ENCODE measurements around the gene PANK1. TPM values are rescaled to one million over a fixed set of nuclear protein-coding genes. Genes with fewer than 3 reads are reported as not detected.

PANK1 gene
- total RNA-seq, 2 donors from 2014 or later, result 1.6 to 5.3 TPM

GRCh38 chr10:89600041-89600440, 45.0 kb downstream of the PANK1 start:
- no peaks in the 10 kb centered on the region for H3K27me3 Mint-ChIP-seq (ENCODE audit: low read depth)
- H3K4me3 Mint-ChIP-seq, result no peak overlapping the region
- ATAC-seq (replicated peaks in 1 of 2) (no peak), DNase-seq (no peak)
- H3K4me1 Mint-ChIP-seq (ENCODE audit: low read depth), result no peaks in the 10 kb centered on the region
- H3K36me3 Mint-ChIP-seq (ENCODE audit: insufficient read depth in 2 of 2), result no peaks in the 10 kb centered on the region
- no peak overlapping the region for H3K27ac Mint-ChIP-seq
- no peaks in the 10 kb centered on the region for H3K9me3 Mint-ChIP-seq

GRCh38 chr10:89593043-89593442, 52.0 kb downstream of the PANK1 start:
- H3K36me3 Mint-ChIP-seq (ENCODE audit: insufficient read depth in 2 of 2), result no peaks in the 10 kb centered on the region
- ATAC-seq (replicated peaks in 1 of 2), result no peak
- no peak overlapping the region for H3K27ac Mint-ChIP-seq
- H3K27me3 Mint-ChIP-seq (ENCODE audit: low read depth), result no peaks in the 10 kb centered on the region
- no peaks in the 10 kb centered on the region for H3K9me3 Mint-ChIP-seq
- H3K4me3 Mint-ChIP-seq, result no peak overlapping the region
- no peak for DNase-seq
- no peaks in the 10 kb centered on the region for H3K4me1 Mint-ChIP-seq (ENCODE audit: low read depth)

- H3K9me3 Mint-ChIP-seq, result no peaks in the 10 kb centered on the region
- ATAC-seq (replicated peaks in 1 of 2) (no peak), DNase-seq (no peak)
- no peaks in the 10 kb centered on the region for H3K4me1 Mint-ChIP-seq (ENCODE audit: low read depth)
- no peaks in the 10 kb centered on the region for H3K27me3 Mint-ChIP-seq (ENCODE audit: low read depth)
- H3K27ac Mint-ChIP-seq, result no peak overlapping the region
- no peaks in the 10 kb centered on the region for H3K36me3 Mint-ChIP-seq (ENCODE audit: insufficient read depth in 2 of 2)
- no peak overlapping the region for H3K4me3 Mint-ChIP-seq
Measured at GRCh38 chr10:89592539-89592938, 52.5 kb downstream of the PANK1 start.

GRCh38 chr10:89591796-89592271, 53.2 kb downstream of the PANK1 start:
- H3K4me1 Mint-ChIP-seq (ENCODE audit: low read depth), result no peaks in the 10 kb centered on the region
- ATAC-seq (replicated peaks in 1 of 2) (no peak), DNase-seq (no peak)
- no peaks in the 10 kb centered on the region for H3K36me3 Mint-ChIP-seq (ENCODE audit: insufficient read depth in 2 of 2)
- no peak overlapping the region for H3K4me3 Mint-ChIP-seq
- H3K27ac Mint-ChIP-seq, result no peak overlapping the region
- no peaks in the 10 kb centered on the region for H3K27me3 Mint-ChIP-seq (ENCODE audit: low read depth)
- H3K9me3 Mint-ChIP-seq, result no peaks in the 10 kb centered on the region

- ATAC-seq (replicated peaks in 1 of 2), result no peak
- H3K4me3 Mint-ChIP-seq, result no peak overlapping the region
- no peak for DNase-seq
- H3K4me1 Mint-ChIP-seq (ENCODE audit: low read depth), result no peaks in the 10 kb centered on the region
- H3K36me3 Mint-ChIP-seq (ENCODE audit: insufficient read depth in 2 of 2), result no peaks in the 10 kb centered on the region
- H3K27ac Mint-ChIP-seq, result no peak overlapping the region
- no peaks in the 10 kb centered on the region for H3K9me3 Mint-ChIP-seq
- no peaks in the 10 kb centered on the region for H3K27me3 Mint-ChIP-seq (ENCODE audit: low read depth)
Measured at GRCh38 chr10:89591111-89591795, 53.8 kb downstream of the PANK1 start.

GRCh38 chr10:89590326-89590725, 54.7 kb downstream of the PANK1 start:
- Mint-ChIP-seq H3K27me3 (ENCODE audit: low read depth) (no peaks in the 10 kb centered on the region), H3K4me3 (no peak overlapping the region), H3K36me3 (ENCODE audit: insufficient read depth in 2 of 2) (no peaks in the 10 kb centered on the region), H3K27ac (no peak overlapping the region), H3K4me1 (ENCODE audit: low read depth) (no peaks in the 10 kb centered on the region), H3K9me3 (no peaks in the 10 kb centered on the region)
- ATAC-seq (replicated peaks in 1 of 2) (no peak), DNase-seq (no peak)

- DNase-seq, result no peak
- Mint-ChIP-seq H3K9me3 (no peaks in the 10 kb centered on the region), H3K27me3 (ENCODE audit: low read depth) (no peaks in the 10 kb centered on the region), H3K4me3 (no peak overlapping the region), H3K4me1 (ENCODE audit: low read depth) (no peaks in the 10 kb centered on the region), H3K27ac (no peak overlapping the region), H3K36me3 (ENCODE audit: insufficient read depth in 2 of 2) (no peaks in the 10 kb centered on the region)
- no peak for ATAC-seq (replicated peaks in 1 of 2)
Measured at GRCh38 chr10:89589101-89589720, 55.8 kb downstream of the PANK1 start.

GRCh38 chr10:89588671-89589070, 56.4 kb downstream of the PANK1 start:
- Mint-ChIP-seq H3K9me3 (no peaks in the 10 kb centered on the region), H3K36me3 (ENCODE audit: insufficient read depth in 2 of 2) (no peaks in the 10 kb centered on the region), H3K4me1 (ENCODE audit: low read depth) (no peaks in the 10 kb centered on the region), H3K27me3 (ENCODE audit: low read depth) (no peaks in the 10 kb centered on the region), H3K4me3 (no peak overlapping the region), H3K27ac (no peak overlapping the region)
- ATAC-seq (replicated peaks in 1 of 2), result no peak
- no peak for DNase-seq

GRCh38 chr10:89582022-89582421, 63.0 kb downstream of the PANK1 start:
- H3K4me1 Mint-ChIP-seq (ENCODE audit: low read depth), result no peaks in the 10 kb centered on the region
- ATAC-seq (replicated peaks in 1 of 2) (no peak), DNase-seq (no peak)
- H3K27me3 Mint-ChIP-seq (ENCODE audit: low read depth), result no peaks in the 10 kb centered on the region
- no peak overlapping the region for H3K4me3 Mint-ChIP-seq
- H3K9me3 Mint-ChIP-seq, result no peaks in the 10 kb centered on the region
- H3K36me3 Mint-ChIP-seq (ENCODE audit: insufficient read depth in 2 of 2), result no peaks in the 10 kb centered on the region
- H3K27ac Mint-ChIP-seq, result no peak overlapping the region

- Mint-ChIP-seq H3K4me3 (no peak overlapping the region), H3K4me1 (ENCODE audit: low read depth) (no peaks in the 10 kb centered on the region), H3K36me3 (ENCODE audit: insufficient read depth in 2 of 2) (no peaks in the 10 kb centered on the region), H3K9me3 (no peaks in the 10 kb centered on the region), H3K27ac (no peak overlapping the region), H3K27me3 (ENCODE audit: low read depth) (no peaks in the 10 kb centered on the region)
- no peak for DNase-seq
- no peak for ATAC-seq (replicated peaks in 1 of 2)
Measured at GRCh38 chr10:89580243-89580642, 64.8 kb downstream of the PANK1 start.

- Mint-ChIP-seq H3K9me3 (no peaks in the 10 kb centered on the region), H3K4me1 (ENCODE audit: low read depth) (no peaks in the 10 kb centered on the region), H3K4me3 (no peak overlapping the region), H3K27ac (no peak overlapping the region), H3K27me3 (ENCODE audit: low read depth) (no peaks in the 10 kb centered on the region), H3K36me3 (ENCODE audit: insufficient read depth in 2 of 2) (no peaks in the 10 kb centered on the region)
- ATAC-seq (replicated peaks in 1 of 2), result no peak
- no peak for DNase-seq
Measured at GRCh38 chr10:89576696-89577095, 68.3 kb downstream of the PANK1 start.

GRCh38 chr10:89576022-89576421, 69.0 kb downstream of the PANK1 start:
- no peak for ATAC-seq (replicated peaks in 1 of 2)
- Mint-ChIP-seq H3K4me3 (no peak overlapping the region), H3K9me3 (no peaks in the 10 kb centered on the region), H3K27me3 (ENCODE audit: low read depth) (no peaks in the 10 kb centered on the region), H3K4me1 (ENCODE audit: low read depth) (no peaks in the 10 kb centered on the region), H3K27ac (no peak overlapping the region), H3K36me3 (ENCODE audit: insufficient read depth in 2 of 2) (no peaks in the 10 kb centered on the region)
- no peak for DNase-seq

GRCh38 chr10:89575031-89575430, 70.0 kb downstream of the PANK1 start:
- DNase-seq (no peak), ATAC-seq (replicated peaks in 1 of 2) (no peak)
- no peaks in the 10 kb centered on the region for H3K9me3 Mint-ChIP-seq
- no peak overlapping the region for H3K4me3 Mint-ChIP-seq
- no peaks in the 10 kb centered on the region for H3K4me1 Mint-ChIP-seq (ENCODE audit: low read depth)
- no peak overlapping the region for H3K27ac Mint-ChIP-seq
- no peaks in the 10 kb centered on the region for H3K36me3 Mint-ChIP-seq (ENCODE audit: insufficient read depth in 2 of 2)
- H3K27me3 Mint-ChIP-seq (ENCODE audit: low read depth), result no peaks in the 10 kb centered on the region

- no peak overlapping the region for H3K4me3 Mint-ChIP-seq
- no peak for DNase-seq
Measured at GRCh38 chr10:89574368-89574767, 70.7 kb downstream of the PANK1 start.

More at GRCh38 chr10:89574368-89574767, 70.7 kb downstream of the PANK1 start:
- Mint-ChIP-seq H3K27me3 (ENCODE audit: low read depth) (no peaks in the 10 kb centered on the region), H3K36me3 (ENCODE audit: insufficient read depth in 2 of 2) (no peaks in the 10 kb centered on the region), H3K9me3 (no peaks in the 10 kb centered on the region), H3K27ac (no peak overlapping the region), H3K4me1 (ENCODE audit: low read depth) (no peaks in the 10 kb centered on the region)
- ATAC-seq (replicated peaks in 1 of 2), result no peak
